ENCODE measurements around the gene C2orf15. TPM values are rescaled to one million over a fixed set of nuclear protein-coding genes. Genes with fewer than 3 reads are reported as not detected.
"Not testable (repeated sequence)": the region's sequence is repeated elsewhere in the genome, so short reads cannot be mapped to it uniquely, and the experiment has no call there.

C2orf15 gene
- total and polyA plus RNA-seq, 2 donors (not counting 1 experiment from before 2014, with no cell fraction given) = 1.0 to 1.1 TPM

DNA sequence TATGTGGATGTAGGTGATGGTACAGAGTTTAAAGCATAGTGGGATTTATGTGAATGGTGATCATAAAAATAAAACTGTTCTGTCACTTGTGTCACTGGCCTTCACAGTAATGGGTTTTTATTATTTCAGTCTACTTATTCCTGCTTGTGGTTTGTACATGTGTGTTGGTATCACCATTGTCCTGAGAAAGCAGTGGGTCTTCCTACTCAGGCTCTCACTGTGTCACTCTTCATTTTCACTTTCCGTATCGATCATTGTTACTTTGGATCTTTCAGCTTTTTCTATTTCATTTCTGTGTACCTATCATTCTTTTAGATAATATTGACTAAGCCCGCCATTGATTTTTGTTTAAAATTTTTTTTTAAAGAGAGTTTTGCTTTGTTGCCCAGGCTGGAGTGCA lies 46.9 kb downstream of the C2orf15 start:
- Histone ChIP-seq H3K27me3 (replicated peaks in 1 of 4; ENCODE audit: control extremely low read depth in 1 of 4, control insufficient read depth in 3 of 4, insufficient read depth in 4 of 4, low read length in 3 of 4) (no peaks in the 10 kb centered on the region), H3K36me3 (replicated peaks in 1 of 2; ENCODE audit: control extremely low read depth in 1 of 2, control insufficient read depth in 1 of 2, extremely low read depth in 1 of 2, insufficient read depth in 2 of 2, low read length in 1 of 2) (peaks cover 21 to 37% of the 10 kb centered on the region in 2 experiments), H3K4me2 (replicated peaks; ENCODE audit: low read depth, low read length, poor library complexity, severe bottlenecking) (no peak overlapping the region), H3K4me1 (ENCODE audit: control insufficient read depth in 2 of 2, insufficient read depth in 2 of 2, low read length in 2 of 2) (no peaks in the 10 kb centered on the region), H4K20me1 (ENCODE audit: control insufficient read depth, insufficient read depth, low read length, poor library complexity, severe bottlenecking) (no peaks in the 10 kb centered on the region), H3K79me2 (ENCODE audit: control insufficient read depth, insufficient read depth, low read length) (peaks cover 33% of the 10 kb centered on the region), H3K9me3 (ENCODE audit: control extremely low read depth in 1 of 3, control insufficient read depth in 2 of 3, insufficient read depth in 1 of 3, low read length in 2 of 3) (no peaks in the 10 kb centered on the region), H2AFZ (ENCODE audit: insufficient read depth, low read depth, low read length, poor library complexity, severe bottlenecking) (no peak overlapping the region), H3K4me3 (ENCODE audit: control extremely low read depth in 1 of 5, extremely low read depth in 1 of 5, insufficient read depth in 1 of 5, low read depth in 2 of 5, low read length in 4 of 5) (no peak overlapping the region), H3K9ac (ENCODE audit: low read length) (no peak overlapping the region), H3K27ac (ENCODE audit: low read length in 2 of 2) (no peak overlapping the region)
- no peaks in the 10 kb centered on the region for H3K9me3 Mint-ChIP-seq (ENCODE audit: insufficient read depth)
- CTCF ChIA-PET = no interaction called here
- H3K4me1 Mint-ChIP-seq = peaks cover 10% of the 10 kb centered on the region
- DNase-seq (no peak), ATAC-seq (ENCODE audit: low read depth) (no peak)
- TF ChIP-seq, protein P1, sequence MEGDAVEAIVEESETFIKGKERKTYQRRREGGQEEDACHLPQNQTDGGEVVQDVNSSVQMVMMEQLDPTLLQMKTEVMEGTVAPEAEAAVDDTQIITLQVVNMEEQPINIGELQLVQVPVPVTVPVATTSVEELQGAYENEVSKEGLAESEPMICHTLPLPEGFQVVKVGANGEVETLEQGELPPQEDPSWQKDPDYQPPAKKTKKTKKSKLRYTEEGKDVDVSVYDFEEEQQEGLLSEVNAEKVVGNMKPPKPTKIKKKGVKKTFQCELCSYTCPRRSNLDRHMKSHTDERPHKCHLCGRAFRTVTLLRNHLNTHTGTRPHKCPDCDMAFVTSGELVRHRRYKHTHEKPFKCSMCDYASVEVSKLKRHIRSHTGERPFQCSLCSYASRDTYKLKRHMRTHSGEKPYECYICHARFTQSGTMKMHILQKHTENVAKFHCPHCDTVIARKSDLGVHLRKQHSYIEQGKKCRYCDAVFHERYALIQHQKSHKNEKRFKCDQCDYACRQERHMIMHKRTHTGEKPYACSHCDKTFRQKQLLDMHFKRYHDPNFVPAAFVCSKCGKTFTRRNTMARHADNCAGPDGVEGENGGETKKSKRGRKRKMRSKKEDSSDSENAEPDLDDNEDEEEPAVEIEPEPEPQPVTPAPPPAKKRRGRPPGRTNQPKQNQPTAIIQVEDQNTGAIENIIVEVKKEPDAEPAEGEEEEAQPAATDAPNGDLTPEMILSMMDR (IDR thresholded peaks at IDR 0.05) = no peak
- TF ChIP-seq EZH2 (IDR thresholded peaks at IDR 0.05; ENCODE audit: borderline replicate concordance, insufficient read depth, low read depth, low read length, poor library complexity, severe bottlenecking) = no peak
- no peak overlapping the region for H3K27ac Mint-ChIP-seq
- intact Hi-C loops (cut with micrococcal nuclease) = no loop called here
- WGBS (ENCODE audit: insufficient coverage) = no CpG with 5 or more reads among the region's 3 CpGs
- POLR2A ChIA-PET = no interaction called here
- H3K4me3 Mint-ChIP-seq = no peak overlapping the region
- no peaks in the 10 kb centered on the region for H3K27me3 Mint-ChIP-seq

DNA sequence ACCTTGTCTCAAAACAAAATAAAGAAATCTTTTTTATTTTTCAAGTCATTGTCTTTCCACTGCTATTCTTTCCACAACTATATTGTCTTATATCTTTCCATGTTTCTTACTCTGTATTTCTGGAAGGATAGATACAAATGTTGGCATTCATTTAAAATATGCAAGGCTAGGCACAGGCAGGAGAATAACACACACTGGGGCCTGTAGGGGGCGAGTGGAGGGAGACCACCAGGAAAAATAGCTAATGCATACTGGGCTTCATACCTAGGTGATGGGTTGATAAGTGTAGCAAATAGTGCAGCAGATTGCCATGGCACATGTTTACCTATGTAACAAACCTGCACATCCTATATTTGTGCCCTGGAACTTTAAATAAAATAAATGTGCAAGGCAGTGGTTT lies 49.0 kb downstream of the C2orf15 start:
- H3K27ac ChIP-seq (ENCODE audit: low read length in 2 of 2) = no peak overlapping the region
- no peaks in the 10 kb centered on the region for H3K9me3 ChIP-seq (ENCODE audit: control extremely low read depth in 1 of 3, control insufficient read depth in 2 of 3, insufficient read depth in 1 of 3, low read length in 2 of 3)
- Mint-ChIP-seq H3K4me3 (no peak overlapping the region), H3K9me3 (ENCODE audit: insufficient read depth) (no peaks in the 10 kb centered on the region), H3K27ac (no peak overlapping the region), H3K27me3 (no peaks in the 10 kb centered on the region), H3K4me1 (peaks cover 2% of the 10 kb centered on the region)
- H3K27me3 ChIP-seq (replicated peaks in 1 of 4; ENCODE audit: control extremely low read depth in 1 of 4, control insufficient read depth in 3 of 4, insufficient read depth in 4 of 4, low read length in 3 of 4) = no peaks in the 10 kb centered on the region
- TF ChIP-seq EZH2 (IDR thresholded peaks at IDR 0.05; ENCODE audit: borderline replicate concordance, insufficient read depth, low read depth, low read length, poor library complexity, severe bottlenecking) = no peak
- TF ChIP-seq, protein P1 (IDR thresholded peaks at IDR 0.05) = no peak
- H4K20me1 ChIP-seq (ENCODE audit: control insufficient read depth, insufficient read depth, low read length, poor library complexity, severe bottlenecking) = no peaks in the 10 kb centered on the region
- ATAC-seq (ENCODE audit: low read depth) (no peak), DNase-seq (no peak)
- no peak overlapping the region for H3K4me2 ChIP-seq (replicated peaks; ENCODE audit: low read depth, low read length, poor library complexity, severe bottlenecking)
- H3K9ac ChIP-seq (ENCODE audit: low read length) = no peak overlapping the region
- peaks cover 21 to 45% of the 10 kb centered on the region in 2 experiments for H3K36me3 ChIP-seq (replicated peaks in 1 of 2; ENCODE audit: control extremely low read depth in 1 of 2, control insufficient read depth in 1 of 2, extremely low read depth in 1 of 2, insufficient read depth in 2 of 2, low read length in 1 of 2)
- CTCF ChIA-PET = interaction anchor here (0.7 to 1.5 kb wide), 3 partner anchors 9 to 11 kb away, joined by 3 to 4 read pairs (median 4); no protein-coding TSS in a partner anchor
- 89% methylated on average over 1 of the region's 1 CpG for WGBS (ENCODE audit: insufficient coverage)
- no peaks in the 10 kb centered on the region for H3K4me1 ChIP-seq (ENCODE audit: control insufficient read depth in 2 of 2, insufficient read depth in 2 of 2, low read length in 2 of 2)
- intact Hi-C loops (cut with micrococcal nuclease) = no loop called here
- H3K4me3 ChIP-seq (ENCODE audit: control extremely low read depth in 1 of 5, extremely low read depth in 1 of 5, insufficient read depth in 1 of 5, low read depth in 2 of 5, low read length in 4 of 5) = no peak overlapping the region
- no peak overlapping the region for H2AFZ ChIP-seq (ENCODE audit: insufficient read depth, low read depth, low read length, poor library complexity, severe bottlenecking)
- peaks cover 15% of the 10 kb centered on the region for H3K79me2 ChIP-seq (ENCODE audit: control insufficient read depth, insufficient read depth, low read length)
- POLR2A ChIA-PET = no interaction called here

DNA sequence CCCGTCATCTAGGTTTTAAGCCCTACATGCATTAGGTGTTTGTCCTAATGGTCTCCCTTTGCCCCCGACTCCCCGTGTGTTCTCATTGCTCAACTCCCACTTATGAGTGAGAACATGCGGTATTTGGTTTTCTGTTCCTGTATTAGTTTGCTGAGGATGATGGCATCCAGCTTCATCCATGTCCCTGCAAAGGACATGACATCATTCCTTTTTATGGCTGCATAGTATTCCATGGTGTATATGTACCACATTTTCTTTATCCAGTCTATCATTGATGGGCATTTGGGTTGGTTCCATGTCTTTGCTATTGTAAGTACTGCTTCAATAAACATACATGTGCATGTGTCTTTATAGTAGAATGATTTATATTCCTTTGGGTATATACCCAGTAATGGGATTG lies 50.9 kb downstream of the C2orf15 start:
- H3K9ac ChIP-seq (ENCODE audit: low read length); ATAC-seq (ENCODE audit: low read depth); H3K4me2 ChIP-seq (replicated peaks; ENCODE audit: low read depth, low read length, poor library complexity, severe bottlenecking); H3K4me1 ChIP-seq (ENCODE audit: control insufficient read depth in 2 of 2, insufficient read depth in 2 of 2, low read length in 2 of 2); POLR2A ChIA-PET; H3K4me3 ChIP-seq (ENCODE audit: control extremely low read depth in 1 of 5, extremely low read depth in 1 of 5, insufficient read depth in 1 of 5, low read depth in 2 of 5, low read length in 4 of 5); CTCF ChIA-PET; H3K9me3 ChIP-seq (ENCODE audit: control extremely low read depth in 1 of 3, control insufficient read depth in 2 of 3, insufficient read depth in 1 of 3, low read length in 2 of 3); H3K27me3 ChIP-seq (replicated peaks in 1 of 4; ENCODE audit: control extremely low read depth in 1 of 4, control insufficient read depth in 3 of 4, insufficient read depth in 4 of 4, low read length in 3 of 4); DNase-seq; H3K79me2 ChIP-seq (ENCODE audit: control insufficient read depth, insufficient read depth, low read length); H3K4me1 Mint-ChIP-seq; intact Hi-C loops (cut with micrococcal nuclease); H3K27me3 Mint-ChIP-seq; H3K9me3 Mint-ChIP-seq (ENCODE audit: insufficient read depth); H3K27ac Mint-ChIP-seq; H3K27ac ChIP-seq (ENCODE audit: low read length in 2 of 2); H2AFZ ChIP-seq (ENCODE audit: insufficient read depth, low read depth, low read length, poor library complexity, severe bottlenecking); H3K4me3 Mint-ChIP-seq; H4K20me1 ChIP-seq (ENCODE audit: control insufficient read depth, insufficient read depth, low read length, poor library complexity, severe bottlenecking): not testable (repeated sequence)
- H3K36me3 ChIP-seq (replicated peaks in 1 of 2; ENCODE audit: control extremely low read depth in 1 of 2, control insufficient read depth in 1 of 2, extremely low read depth in 1 of 2, insufficient read depth in 2 of 2, low read length in 1 of 2) = peaks cover 21 to 55% of the 10 kb centered on the region in 2 experiments
- no CpG with 5 or more reads among the region's 4 CpGs for WGBS (ENCODE audit: insufficient coverage)

Data from B cell (primary cell).